NCI-H82 (cell line): ENCODE data around the gene CDKAL1.

Source experiments
- DNase-seq: peaks from one replicate; lab custom pipeline; 2025; lab: John Stamatoyannopoulos, UW

The CDKAL1 gene

DNA sequence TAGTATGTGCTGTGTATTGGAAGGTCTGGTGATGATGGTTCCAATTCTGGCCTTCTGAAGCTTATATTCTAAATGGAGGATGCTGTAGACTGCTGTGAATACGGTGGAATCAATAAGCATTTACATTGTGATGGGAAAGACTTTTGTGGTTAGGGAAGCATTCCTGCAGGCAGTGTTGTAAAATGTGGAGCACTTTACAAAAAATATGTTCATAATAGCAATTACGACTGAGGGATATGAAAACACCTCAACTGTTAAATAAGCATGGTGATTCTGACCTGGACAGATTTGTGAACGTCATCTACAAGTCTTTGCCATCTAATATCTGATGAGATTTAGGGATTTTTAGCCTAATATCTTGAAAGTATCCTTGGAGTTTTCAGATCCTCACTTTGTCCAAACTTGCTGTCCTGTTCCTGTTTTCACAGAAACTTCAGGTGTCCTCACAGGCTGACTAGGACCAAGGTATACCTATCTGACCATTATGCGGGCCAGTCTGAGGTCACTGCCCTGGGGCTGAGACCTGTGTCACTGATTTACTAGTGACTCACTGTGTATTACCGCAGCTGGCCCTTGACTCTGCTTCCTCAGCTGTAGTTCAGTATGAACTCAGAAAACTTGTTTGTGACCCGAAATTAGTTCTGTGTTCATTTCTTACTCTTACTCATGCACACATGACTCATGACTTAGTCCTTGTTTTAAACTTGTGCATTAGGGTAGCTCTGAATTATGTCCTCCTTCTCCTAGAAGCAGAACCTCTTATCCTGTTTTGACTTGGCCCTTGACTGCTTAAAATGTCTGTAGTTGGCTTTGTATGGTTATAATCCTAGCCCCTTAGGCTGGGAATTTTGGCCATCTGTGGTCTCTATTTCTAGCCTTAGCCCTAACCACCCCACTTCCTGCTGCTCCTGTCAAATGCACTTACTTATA lies 343.0 kb downstream of the CDKAL1 start:
- DNase-seq, result peak; percentile 55

DNA sequence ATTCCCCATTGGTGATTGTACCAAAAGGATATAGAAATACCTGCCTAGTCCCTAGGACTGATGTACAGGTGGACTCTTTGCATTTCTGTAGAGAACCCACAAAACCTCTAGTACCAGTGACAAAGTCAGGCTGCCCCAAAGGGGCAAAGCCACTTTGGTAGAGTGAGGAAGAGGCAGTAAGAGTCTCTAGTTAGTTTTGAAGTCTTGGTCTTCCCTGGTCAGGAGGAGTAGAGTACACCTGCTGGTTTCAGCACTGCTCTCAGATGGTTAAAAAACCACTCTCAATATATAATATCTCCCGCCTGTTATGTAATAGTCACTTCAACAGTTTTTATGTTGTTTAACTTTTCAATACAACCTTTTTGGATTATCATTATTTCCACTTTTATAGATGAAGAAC lies 344.9 kb downstream of the CDKAL1 start:
- no peak for DNase-seq

GRCh38 chr6:20879526-20879925 lies 345.3 kb downstream of the CDKAL1 start:
- DNase-seq, result no peak

GRCh38 chr6:20881365-20881764 lies 347.1 kb downstream of the CDKAL1 start:
- no peak for DNase-seq

DNA sequence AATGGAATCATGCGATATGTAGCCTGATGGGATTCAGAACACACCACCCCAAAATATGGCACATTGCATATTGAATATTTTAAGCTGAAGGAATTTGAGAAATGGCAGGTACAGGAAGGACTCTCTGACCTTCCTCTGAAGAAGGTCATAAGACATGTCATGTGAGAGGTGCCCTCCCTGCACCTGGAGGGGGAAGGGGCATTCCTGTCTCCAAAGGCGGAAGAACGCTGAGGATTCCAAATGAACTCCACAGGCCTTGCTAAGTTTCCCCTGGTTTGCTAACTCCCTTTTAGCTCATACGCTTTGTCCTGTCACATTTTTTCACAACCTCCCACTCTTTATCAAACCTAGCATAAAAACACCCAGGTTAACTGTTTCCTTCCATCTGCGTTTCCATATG lies 347.8 kb downstream of the CDKAL1 start:
- no peak for DNase-seq

DNA sequence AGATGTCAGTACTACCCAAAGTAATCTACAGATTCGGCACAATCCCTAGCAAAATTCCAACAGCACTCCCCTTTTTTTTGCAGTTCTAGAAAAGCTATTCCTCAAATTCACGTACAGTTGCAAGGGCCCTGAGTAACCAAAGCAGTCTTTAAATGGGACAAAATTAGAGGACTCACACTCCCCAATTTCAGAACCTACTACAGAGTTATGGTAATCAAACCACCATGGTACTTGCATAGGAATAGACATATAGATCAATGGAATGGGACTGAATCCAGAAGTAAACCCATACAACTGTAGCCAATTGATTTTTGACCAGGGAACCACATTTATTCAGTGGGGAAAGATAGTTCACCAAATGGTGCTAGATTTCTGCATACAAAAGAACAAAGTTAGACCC lies 350.8 kb downstream of the CDKAL1 start:
- DNase-seq, result no peak

GRCh38 chr6:20891161-20891560 lies 356.9 kb downstream of the CDKAL1 start:
- no peak for DNase-seq

DNA sequence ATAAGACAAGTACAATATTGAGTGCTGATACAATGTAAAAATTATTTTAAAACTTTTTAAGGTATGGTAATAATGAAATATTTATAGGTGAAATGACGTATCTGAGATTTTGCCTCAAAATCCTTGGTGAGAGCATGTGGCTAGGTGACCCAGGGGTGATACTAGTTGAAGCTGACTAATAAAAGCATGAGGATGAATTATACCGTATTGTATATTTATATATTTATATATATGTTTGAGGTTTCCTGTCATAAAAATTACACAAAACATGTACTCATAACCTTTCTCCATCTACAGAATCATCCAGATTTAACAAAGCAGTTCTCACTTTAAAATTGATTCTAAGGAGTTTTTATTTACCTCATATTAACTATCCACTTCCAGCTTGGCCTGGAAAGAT lies 358.1 kb downstream of the CDKAL1 start:
- no peak for DNase-seq

DNA sequence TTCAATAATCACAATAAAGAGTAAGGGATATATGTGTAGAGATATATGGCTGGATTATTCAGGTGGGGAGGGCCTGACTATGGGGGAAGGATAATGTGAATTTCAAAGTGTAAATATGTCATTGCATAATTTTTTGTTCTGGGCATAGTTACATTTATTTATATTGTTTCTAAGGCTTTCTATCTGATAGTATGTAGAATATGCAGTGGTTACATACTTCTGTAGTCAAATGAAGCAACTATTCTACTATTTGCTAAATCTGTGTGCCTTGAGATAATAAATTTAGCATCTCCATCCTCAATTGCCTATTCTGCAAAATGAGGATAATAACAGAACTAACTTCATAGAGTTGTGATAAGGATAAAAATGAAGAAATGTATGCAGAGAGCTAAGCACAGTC lies 359.2 kb downstream of the CDKAL1 start:
- no peak for DNase-seq

DNA sequence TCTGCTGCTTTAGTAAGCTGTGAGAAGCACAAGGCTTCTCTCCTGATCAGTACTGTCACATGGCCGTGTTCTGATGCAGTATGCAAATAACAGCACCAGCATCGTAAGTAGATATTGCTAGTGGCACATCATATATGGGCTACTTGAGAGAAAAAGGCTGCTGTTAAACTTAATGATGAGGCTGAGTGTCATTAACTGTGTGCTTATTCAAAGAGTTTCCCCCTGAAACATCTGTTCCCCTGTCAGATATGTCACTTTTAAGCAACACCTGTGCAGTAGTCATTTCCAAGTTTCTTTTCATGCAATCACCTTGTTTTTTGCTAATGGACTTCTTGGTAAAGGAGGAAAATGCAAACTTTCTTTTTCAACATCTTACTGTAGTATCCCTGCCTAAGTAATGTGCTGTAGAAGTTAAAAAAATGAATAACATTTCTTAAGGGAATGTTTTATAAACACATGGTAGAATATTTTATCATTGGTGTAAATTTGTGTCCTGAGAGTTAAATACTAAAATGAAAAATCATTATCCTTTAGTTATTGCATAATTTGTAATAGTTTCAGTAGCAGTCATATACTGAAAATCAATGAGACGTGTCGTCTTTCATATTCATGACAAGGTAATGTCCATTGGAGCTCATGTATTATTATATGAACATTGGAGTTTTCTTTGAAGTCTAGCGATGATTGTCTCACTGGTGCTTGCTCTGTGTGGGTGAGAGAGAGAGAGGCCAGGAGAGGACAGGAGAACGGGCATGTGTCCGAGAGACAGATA lies 366.3 kb downstream of the CDKAL1 start:
- no peak for DNase-seq

GRCh38 chr6:20905377-20905776 lies 371.1 kb downstream of the CDKAL1 start:
- no peak for DNase-seq

- DNase-seq, result no peak
These were observed 372.7 kb downstream of the CDKAL1 start for GRCh38 chr6:20906945-20907344.

- peak; percentile 31 for DNase-seq
These were observed 373.3 kb downstream of the CDKAL1 start for GRCh38 chr6:20907486-20908071.

DNA sequence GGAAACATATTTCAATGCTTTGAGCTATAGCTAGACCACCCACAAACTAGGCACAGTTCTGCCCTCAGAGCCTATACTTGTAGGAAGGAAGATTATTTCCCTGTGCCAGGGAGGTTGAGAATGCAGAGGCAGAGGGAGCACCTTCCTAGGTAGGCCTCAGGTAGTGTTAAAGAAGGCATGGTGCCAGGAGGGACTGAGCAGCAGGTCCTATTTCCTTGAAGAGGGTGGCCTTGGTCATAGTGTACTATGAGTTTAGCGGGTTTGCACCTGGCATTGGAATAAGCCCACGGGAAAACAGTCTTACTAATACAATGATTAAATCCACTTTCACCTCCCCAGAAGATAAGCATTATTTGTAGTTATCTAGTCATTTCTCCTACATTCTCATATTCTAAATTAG lies 375.4 kb downstream of the CDKAL1 start:
- DNase-seq, result no peak

GRCh38 chr6:20911712-20912111 lies 377.5 kb downstream of the CDKAL1 start:
- DNase-seq, result no peak

DNA sequence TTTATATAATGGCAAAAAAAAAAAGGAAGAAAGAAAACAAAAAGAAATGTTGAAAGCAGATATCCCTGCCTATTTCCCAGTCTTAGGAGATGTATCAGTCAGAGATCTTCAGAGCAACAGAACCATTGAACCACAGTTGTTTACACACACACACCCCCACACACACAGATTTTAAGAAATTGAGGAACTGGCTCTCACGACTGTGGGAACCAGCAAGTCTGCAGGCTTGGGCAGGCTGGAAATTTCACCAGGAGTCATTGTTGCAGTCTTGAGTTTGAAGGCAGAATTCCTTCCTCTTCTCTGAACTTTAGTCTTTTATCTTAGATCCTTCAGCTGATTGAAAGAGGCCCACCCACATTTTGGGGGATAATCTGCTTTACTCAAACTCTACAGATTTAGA lies 380.9 kb downstream of the CDKAL1 start:
- no peak for DNase-seq

- DNase-seq, result no peak
These were observed 381.4 kb downstream of the CDKAL1 start for GRCh38 chr6:20915626-20916025.

DNA sequence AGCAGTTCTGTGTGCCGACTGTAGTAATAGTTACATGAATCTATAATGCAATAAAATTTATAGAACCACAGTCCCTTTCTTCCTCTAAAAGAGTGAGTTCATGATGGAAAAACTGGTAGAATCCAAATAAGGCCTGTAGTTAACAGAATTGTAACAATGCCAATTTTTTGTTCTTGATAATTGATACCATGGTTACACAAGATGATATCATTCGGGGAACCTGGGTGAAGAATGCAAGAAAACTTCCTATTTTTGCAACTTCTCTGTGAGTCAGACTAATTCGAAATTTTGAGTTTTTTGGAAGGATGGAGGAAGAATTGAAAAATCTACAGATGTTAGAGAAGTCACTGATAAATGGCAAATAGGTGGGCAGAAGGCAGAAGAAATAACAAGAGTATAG lies 381.8 kb downstream of the CDKAL1 start:
- DNase-seq, result no peak

GRCh38 chr6:20918868-20919267 lies 384.6 kb downstream of the CDKAL1 start:
- DNase-seq, result no peak

DNA sequence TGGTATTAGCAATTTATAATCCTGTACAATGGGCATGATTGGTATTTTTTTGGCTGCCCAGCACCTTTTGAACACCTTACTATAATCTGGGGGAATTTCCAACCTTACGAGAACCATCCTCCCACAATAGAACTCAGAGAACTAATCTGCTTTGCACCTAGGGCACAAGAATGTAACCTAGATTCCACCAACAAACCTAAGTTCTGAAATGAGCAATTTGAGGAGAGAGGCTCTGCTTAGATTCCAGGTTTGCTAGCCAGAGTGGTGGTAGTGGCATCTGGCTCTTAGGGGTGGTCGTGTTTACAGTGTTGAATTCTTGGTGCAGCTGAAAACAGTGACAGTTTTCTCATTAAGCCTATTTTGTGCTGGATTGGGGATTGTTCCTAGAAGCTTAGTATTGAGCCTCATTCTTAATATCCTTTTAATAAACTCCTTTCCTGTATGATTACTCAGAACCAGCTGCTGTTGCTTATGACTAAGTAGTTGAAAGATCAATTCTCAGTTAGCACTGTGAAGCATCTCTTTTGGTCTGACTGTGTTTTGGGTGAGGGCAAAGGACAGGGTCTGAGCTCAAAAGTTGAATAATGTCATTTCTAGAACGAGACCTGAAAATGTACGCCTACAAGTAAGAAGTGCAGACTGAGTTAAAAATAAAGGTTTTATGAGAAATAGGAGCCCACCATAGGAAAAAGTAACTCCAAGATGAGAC lies 385.6 kb downstream of the CDKAL1 start:
- peak; percentile 32 for DNase-seq

- no peak for DNase-seq
These were observed 387.3 kb downstream of the CDKAL1 start for GRCh38 chr6:20921578-20921977.

DNA sequence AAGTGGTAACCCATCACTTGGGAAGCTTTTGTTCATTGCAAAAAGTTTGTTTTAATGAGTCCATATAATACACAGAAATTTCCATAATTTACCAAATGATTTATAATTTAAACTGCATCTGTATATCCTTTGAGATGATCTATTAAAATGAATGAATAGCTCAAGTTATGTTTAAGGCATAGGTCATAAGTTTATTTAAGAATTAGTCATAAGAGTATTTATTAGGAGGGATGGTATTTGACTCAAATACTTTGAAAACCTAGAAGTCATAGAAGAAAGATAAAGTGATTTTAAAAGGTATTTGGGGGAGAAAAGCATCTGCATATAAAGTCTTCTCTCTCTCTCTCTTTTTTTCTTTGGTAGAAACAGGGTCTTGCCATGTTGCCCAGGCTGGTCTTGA lies 388.5 kb downstream of the CDKAL1 start:
- DNase-seq, result no peak
